Left renal pelvis (tissue), 4 donors: Measurements from ENCODE around the gene S100A7. TPM values are rescaled to one million over a fixed set of nuclear protein-coding genes. Genes with fewer than 3 reads are reported as not detected.
"Not testable (repeated sequence)": the region's sequence is repeated elsewhere in the genome, so short reads cannot be mapped to it uniquely, and the experiment has no call there.

ENCODE experiments used
- DNase-seq, 4 donors: peaks; one replicate each; pipeline ENCODE4 v3.0.0-alpha.2; 2013; ENCODE audit warnings: low read depth in 4 of 4, low spot score in 3 of 4
- polyA plus RNA-seq, 4 donors: library from polyadenylated mRNA; unstranded; fragments of 120-200 nt; gene quantifications; one replicate each; pipeline ENCODE4 v1.2.1, GENCODE V29; 2013; ENCODE audit not compliant: insufficient read length in 4 of 4

Gene S100A7
- polyA plus RNA-seq, 4 donors = 0.47 TPM; not detected in 3

GRCh38 chr1:153431928-153432327 is 28.5 kb downstream of the S100A7 start:
- DNase-seq = no peak

- DNase-seq = no peak
Measured at GRCh38 chr1:153431427-153431826, 29.0 kb downstream of the S100A7 start.

GRCh38 chr1:153431002-153431401 is 29.4 kb downstream of the S100A7 start:
- no peak for DNase-seq

GRCh38 chr1:153430561-153430960 is 29.9 kb downstream of the S100A7 start:
- no peak for DNase-seq

- DNase-seq = no peak
Measured at GRCh38 chr1:153430166-153430553, 30.3 kb downstream of the S100A7 start.

GRCh38 chr1:153429266-153430165 is 30.9 kb downstream of the S100A7 start:
- no peak for DNase-seq

GRCh38 chr1:153428791-153429190 is 31.7 kb downstream of the S100A7 start:
- no peak for DNase-seq

- no peak for DNase-seq
Measured at GRCh38 chr1:153428073-153428638, 32.3 kb downstream of the S100A7 start.

GRCh38 chr1:153426809-153427208 is 33.6 kb downstream of the S100A7 start:
- no peak for DNase-seq

- peak; percentile 47 to 73 (median 63) for DNase-seq
Measured at GRCh38 chr1:153422450-153423068, 37.9 kb downstream of the S100A7 start.

- no peak for DNase-seq
Measured at GRCh38 chr1:153420306-153420705, 40.1 kb downstream of the S100A7 start.

GRCh38 chr1:153419436-153419793 is 41.0 kb downstream of the S100A7 start:
- DNase-seq = not testable (repeated sequence)

- DNase-seq = not testable (repeated sequence)
Measured at GRCh38 chr1:153418758-153419435, 41.6 kb downstream of the S100A7 start.

- DNase-seq = no peak
Measured at GRCh38 chr1:153417136-153417888, 43.1 kb downstream of the S100A7 start.

- no peak for DNase-seq
Measured at GRCh38 chr1:153415850-153416570, 44.4 kb downstream of the S100A7 start, which contains the start of gene S100A7A. TSS of gene S100A7A (plus strand) at chr1:153416520. CDS start at chr1:153418083, 1,563 bp downstream.

GRCh38 chr1:153413961-153414360 is 46.5 kb downstream of the S100A7 start:
- not testable (repeated sequence) for DNase-seq
